HEK293T (cell line): ENCODE measurements around the gene SPATA12.

Source experiments
- CTCF ChIA-PET: fragments of 350-600 bp; formaldehyde crosslinking; extraction: SDS; loops from one replicate; lab custom pipeline; 2021; ENCODE audit warnings: antibody characterized with exemption, inconsistent platforms; lab: Yijun Ruan, JAX
- POLR2A ChIA-PET: fragments of 350-600 bp; formaldehyde crosslinking; extraction: SDS; loops from one replicate; lab custom pipeline; 2020; ENCODE audit warnings: antibody characterized with exemption, inconsistent platforms; lab: Yijun Ruan, JAX
- DNase-seq: peaks from one replicate; pipeline ENCODE4 v3.0.0; 2012; ENCODE audit warnings: mixed read lengths; ENCODE audit errors: extremely low spot score
- ARNT ChIP-seq: fragments of 450-650 bp; IDR thresholded peaks from 2 replicates; pipeline ENCODE4 v1.6.1; 2017; ENCODE audit warnings: mild to moderate bottlenecking
- BHLHE40 ChIP-seq: fragments of 450-650 bp; IDR thresholded peaks from 2 replicates; pipeline ENCODE4 v1.6.1; 2016; ENCODE audit warnings: mild to moderate bottlenecking, moderate library complexity, borderline replicate concordance
- CTBP1 ChIP-seq: fragments of 450-650 bp; IDR thresholded peaks from 2 replicates; pipeline ENCODE4 v1.6.1; 2016; ENCODE audit warnings: borderline replicate concordance
- ELF4 ChIP-seq: fragments of 450-650 bp; IDR thresholded peaks from 2 replicates; pipeline ENCODE4 v1.6.1; 2017; ENCODE audit warnings: antibody characterized with exemption
- FOXA1 ChIP-seq: fragments of 450-650 bp; IDR thresholded peaks from 2 replicates; pipeline ENCODE4 v1.6.1; 2016; ENCODE audit warnings: mild to moderate bottlenecking
- FOXK2 ChIP-seq: fragments of 450-650 bp; IDR thresholded peaks from 2 replicates; pipeline ENCODE4 v1.6.1; 2016; ENCODE audit warnings: mild to moderate bottlenecking
- FOXM1 ChIP-seq: fragments of 450-650 bp; IDR thresholded peaks from 2 replicates; pipeline ENCODE4 v1.6.1; 2017; ENCODE audit warnings: mild to moderate bottlenecking, borderline replicate concordance
- HDGF ChIP-seq: fragments of 450-650 bp; IDR thresholded peaks from 2 replicates; pipeline ENCODE4 v1.6.1; 2017; ENCODE audit warnings: antibody characterized with exemption, borderline replicate concordance
- L3MBTL2 ChIP-seq: fragments of 450-650 bp; conservative IDR thresholded peaks from 2 replicates; pipeline ENCODE4 v1.6.1; 2016; ENCODE audit warnings: mild to moderate bottlenecking
- LEF1 ChIP-seq: fragments of 450-650 bp; IDR thresholded peaks from 2 replicates; pipeline ENCODE4 v1.6.1; 2017; ENCODE audit warnings: mild to moderate bottlenecking, borderline replicate concordance
- NFRKB ChIP-seq: fragments of 450-650 bp; IDR thresholded peaks from 2 replicates; pipeline ENCODE4 v1.6.1; 2016; ENCODE audit warnings: mild to moderate bottlenecking, moderate library complexity
- SP1 ChIP-seq: fragments of 450-650 bp; IDR thresholded peaks from 2 replicates; pipeline ENCODE4 v1.6.1; 2017
- SUZ12 ChIP-seq: fragments of 450-650 bp; IDR thresholded peaks from 2 replicates; pipeline ENCODE4 v1.6.1; 2016; ENCODE audit warnings: mild to moderate bottlenecking
- TARDBP ChIP-seq: fragments of 450-650 bp; IDR thresholded peaks from 2 replicates; pipeline ENCODE4 v1.6.1; 2016
- ZNF384 ChIP-seq: fragments of 450-650 bp; IDR thresholded peaks from 2 replicates; pipeline ENCODE4 v1.6.1; 2016
- TF ChIP-seq, protein P1 (sequence below): fragments of 450-650 bp; IDR thresholded peaks from 2 replicates; pipeline ENCODE4 v1.6.1; 2016

SPATA12 gene

DNA sequence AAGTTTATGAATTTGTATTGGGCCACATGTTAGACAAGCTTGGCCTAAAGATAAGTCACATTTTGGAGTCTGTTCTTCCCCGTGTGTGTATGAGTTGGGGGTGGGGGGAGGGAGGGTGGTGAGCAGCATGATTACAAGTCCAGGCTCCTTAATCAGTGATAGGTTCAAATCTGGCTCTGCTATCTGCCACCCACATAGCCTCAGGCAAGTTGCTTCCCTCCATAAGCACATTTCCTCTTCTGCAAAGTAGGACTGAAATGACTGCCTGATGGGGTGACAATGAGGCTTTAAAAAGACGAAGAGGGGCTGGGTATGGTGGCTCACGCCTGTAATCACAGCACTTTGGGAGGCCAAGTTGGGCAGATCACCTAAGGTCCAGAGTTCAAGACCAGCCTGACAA, 1.1 kb upstream of the SPATA12 start:
- CTCF ChIA-PET, result no interaction called here
- no peak for DNase-seq
- TF ChIP-seq ZNF384 (no peak), FOXK2 (no peak), NFRKB (no peak), ARNT (no peak), SP1 (no peak), TARDBP (no peak), FOXM1 (no peak), L3MBTL2 (no peak), BHLHE40 (no peak), FOXA1 (no peak), LEF1 (no peak), CTBP1 (no peak)
- TF ChIP-seq, protein P1, sequence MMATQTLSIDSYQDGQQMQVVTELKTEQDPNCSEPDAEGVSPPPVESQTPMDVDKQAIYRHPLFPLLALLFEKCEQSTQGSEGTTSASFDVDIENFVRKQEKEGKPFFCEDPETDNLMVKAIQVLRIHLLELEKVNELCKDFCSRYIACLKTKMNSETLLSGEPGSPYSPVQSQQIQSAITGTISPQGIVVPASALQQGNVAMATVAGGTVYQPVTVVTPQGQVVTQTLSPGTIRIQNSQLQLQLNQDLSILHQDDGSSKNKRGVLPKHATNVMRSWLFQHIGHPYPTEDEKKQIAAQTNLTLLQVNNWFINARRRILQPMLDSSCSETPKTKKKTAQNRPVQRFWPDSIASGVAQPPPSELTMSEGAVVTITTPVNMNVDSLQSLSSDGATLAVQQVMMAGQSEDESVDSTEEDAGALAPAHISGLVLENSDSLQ, result no peak
- POLR2A ChIA-PET, result no interaction called here

DNA sequence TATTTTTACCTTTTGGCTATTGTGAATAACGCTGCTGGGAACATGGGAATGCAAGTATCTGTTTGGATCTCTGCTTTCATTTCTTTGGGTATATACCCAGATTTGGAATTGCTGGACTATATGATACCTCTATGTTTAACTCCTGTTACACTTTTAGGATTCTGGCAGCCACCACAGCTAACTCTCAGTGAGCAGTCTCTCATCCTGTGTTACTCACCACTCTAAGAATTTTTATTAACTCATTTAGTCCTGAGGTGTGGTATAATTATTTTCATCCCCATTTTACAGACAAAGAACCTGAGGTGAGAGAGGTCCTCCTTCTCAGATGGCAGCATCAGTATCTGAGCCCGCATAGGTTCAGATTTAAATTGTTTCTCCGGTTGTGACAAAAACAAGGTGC, 1.1 kb downstream of the SPATA12 start:
- CTCF ChIA-PET, result no interaction called here
- POLR2A ChIA-PET, result no interaction called here
- TF ChIP-seq SP1 (no peak), SUZ12 (no peak)
- no peak for DNase-seq

DNA sequence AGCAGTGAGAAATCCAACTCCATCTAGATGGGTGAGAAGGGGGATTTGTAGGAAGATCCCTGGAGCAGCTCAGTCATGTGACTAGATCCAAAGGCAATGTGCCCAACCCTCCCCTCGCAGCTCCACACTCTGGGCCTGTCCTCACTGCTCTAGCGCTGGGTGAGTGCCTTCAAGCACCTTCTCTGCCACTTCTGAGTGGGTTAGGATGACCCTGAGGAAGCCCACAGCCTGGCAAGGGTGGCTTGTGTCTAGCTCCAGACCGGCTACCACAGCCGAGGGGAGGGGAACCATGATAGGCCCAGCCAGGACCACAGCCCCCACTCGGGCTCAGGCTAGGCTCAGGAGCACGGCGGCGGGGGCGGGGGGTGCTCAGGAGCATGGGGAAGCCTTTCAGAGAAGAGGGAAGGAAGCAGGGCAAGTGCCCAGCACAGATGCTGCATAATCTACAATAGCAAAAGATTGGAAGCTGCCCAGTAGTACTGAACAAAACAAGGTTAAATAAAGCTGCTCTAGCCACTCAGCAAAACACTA, 1.7 kb downstream of the SPATA12 start:
- DNase-seq, result no peak
- ChIA-PET CTCF (no interaction called here), POLR2A (no interaction called here)

DNA sequence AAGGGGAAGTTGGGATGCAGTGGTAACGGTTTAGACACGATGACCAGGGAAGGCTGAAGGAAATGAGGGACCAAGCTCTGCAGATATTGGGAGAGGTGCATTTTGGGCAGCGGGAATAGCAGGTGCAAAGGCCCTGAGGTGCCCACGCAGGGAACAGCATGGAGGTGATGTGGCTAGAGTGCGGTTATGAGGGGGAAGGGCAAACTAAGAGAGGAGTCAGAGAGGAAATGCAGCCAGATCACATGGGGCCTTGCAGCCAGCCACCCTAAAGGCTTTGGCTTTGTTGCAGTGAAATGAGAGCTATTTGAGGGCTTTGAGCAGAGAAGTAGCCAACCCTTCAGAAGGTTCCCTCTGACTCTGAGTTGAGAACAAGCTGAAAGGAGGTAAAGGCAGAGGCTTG, 2.6 kb downstream of the SPATA12 start:
- no peak for TF ChIP-seq NFRKB
- ChIA-PET CTCF (no interaction called here), POLR2A (no interaction called here)
- no peak for DNase-seq

More for the DNA sequence above, 1.7 kb downstream of the SPATA12 start:
- TF ChIP-seq SUZ12 (no peak), L3MBTL2 (no peak), BHLHE40 (no peak), CTBP1 (no peak), SP1 (no peak), FOXK2 (no peak), HDGF (no peak), ARNT (no peak), ZNF384 (no peak), TARDBP (no peak), FOXM1 (no peak), ELF4 (no peak), LEF1 (no peak), FOXA1 (no peak), NFRKB (no peak)
- TF ChIP-seq, protein P1, result no peak

DNA sequence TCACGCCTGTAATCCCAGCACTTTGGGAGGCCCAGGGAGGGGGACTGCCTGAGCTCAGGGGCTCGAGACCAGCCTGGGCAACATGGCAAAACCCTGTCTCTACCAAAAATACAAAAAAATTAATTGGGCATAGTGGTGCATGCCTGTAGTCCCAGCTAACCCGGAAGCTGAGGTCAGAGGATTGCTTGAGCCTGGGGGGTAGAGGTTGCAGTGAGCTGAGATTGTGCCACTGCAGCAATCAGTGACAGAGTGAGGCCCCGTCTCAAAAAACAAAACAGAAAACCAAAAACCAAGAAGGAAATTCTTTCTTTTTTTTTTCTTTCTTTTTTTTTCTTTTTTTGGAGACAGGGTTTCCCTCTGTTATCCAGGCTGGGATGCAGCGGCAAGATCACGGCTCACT, 3.5 kb downstream of the SPATA12 start:
- no peak for DNase-seq
- CTCF ChIA-PET, result no interaction called here
- POLR2A ChIA-PET, result interaction anchor here (2.3 kb wide), 1 partner anchor 16 kb away, joined by 4 read pairs; no protein-coding TSS in a partner anchor
- TF ChIP-seq SUZ12, result no peak
- TF ChIP-seq CTBP1, result no peak
- no peak for TF ChIP-seq FOXA1
- no peak for TF ChIP-seq ARNT
- no peak for TF ChIP-seq L3MBTL2
- TF ChIP-seq FOXK2, result no peak
- no peak for TF ChIP-seq TARDBP
- TF ChIP-seq FOXM1, result no peak

DNA sequence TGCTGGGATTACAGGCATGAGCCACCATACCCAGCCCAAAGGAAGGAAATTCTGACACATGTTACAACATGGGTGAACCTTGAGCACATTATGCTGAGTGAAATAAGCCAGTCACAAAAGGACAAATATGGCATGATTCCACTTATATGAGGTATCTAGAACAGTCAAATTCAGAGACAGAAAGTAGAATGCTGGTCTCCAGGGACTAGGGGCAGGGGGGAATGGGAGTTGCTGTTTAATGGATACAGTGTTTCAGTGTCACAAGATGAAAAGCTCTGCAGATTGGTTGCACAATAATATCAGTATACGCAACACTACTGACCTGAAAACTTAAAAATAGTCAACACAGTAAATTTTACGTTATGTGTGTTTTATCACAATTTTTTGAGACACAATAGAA, 4.1 kb downstream of the SPATA12 start:
- CTCF ChIA-PET, result no interaction called here
- DNase-seq, result no peak
- TF ChIP-seq L3MBTL2 (no peak), NFRKB (no peak), LEF1 (no peak), BHLHE40 (no peak), FOXA1 (no peak), ZNF384 (no peak), FOXK2 (no peak), TARDBP (no peak)
- TF ChIP-seq, protein P1, result no peak
- POLR2A ChIA-PET, result interaction anchor here (2.3 kb wide), 1 partner anchor 15 kb away, joined by 4 read pairs; no protein-coding TSS in a partner anchor

DNA sequence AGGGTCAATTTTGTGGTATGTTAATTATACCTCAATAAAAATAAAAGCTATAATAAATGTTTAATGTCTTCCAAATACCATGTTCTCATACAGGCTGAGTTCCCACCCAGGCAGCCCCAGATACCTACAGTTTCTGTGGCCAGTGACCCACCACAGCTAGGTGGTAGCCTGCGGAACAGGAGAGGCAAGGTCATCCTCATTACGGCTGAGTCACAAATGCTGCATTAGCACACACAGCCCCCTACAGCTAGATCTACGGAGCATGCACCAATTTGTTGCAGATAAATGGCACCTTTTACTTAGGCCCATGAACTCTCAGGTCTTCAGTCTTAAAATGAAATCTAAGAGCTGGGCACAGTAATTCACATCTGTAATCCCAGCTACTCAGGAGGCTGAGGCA, 5.1 kb downstream of the SPATA12 start:
- DNase-seq, result peak; percentile 28
- ChIA-PET CTCF (no interaction called here), POLR2A (interaction anchor here (2.3 kb wide), 1 partner anchor 14 kb away, joined by 4 read pairs; no protein-coding TSS in a partner anchor)
- TF ChIP-seq LEF1 (no peak), HDGF (no peak), FOXM1 (no peak), ELF4 (no peak), SUZ12 (no peak), FOXA1 (no peak), NFRKB (no peak), CTBP1 (no peak), ARNT (no peak), ZNF384 (no peak), TARDBP (no peak), FOXK2 (no peak), SP1 (no peak), L3MBTL2 (no peak), BHLHE40 (no peak)
- TF ChIP-seq, protein P1, result no peak
